ENCODE results near the gene ZNF860.

- TF ChIP-seq POLR2AphosphoS5 (IDR thresholded peaks at IDR 0.05; ENCODE audit: low read depth, low read length): no peak
- TF ChIP-seq TAF1 (IDR thresholded peaks at IDR 0.05; ENCODE audit: borderline replicate concordance, insufficient read depth, low read length): no peak
These were observed 3.0 kb upstream of the ZNF860 start for GRCh38 chr3:31978553-31978952.

All from PFSK-1 (cell line).